SH-SY5Y (cell line): ENCODE measurements around the gene TSHB.

Experiments used
- GATA2 ChIP-seq: IDR thresholded peaks from 2 replicates; pipeline ENCODE4 v1.6.1; 2011; ENCODE audit warnings: mild to moderate bottlenecking, low read depth, low read length
- GATA3 ChIP-seq: IDR thresholded peaks from 2 replicates; pipeline ENCODE4 v1.6.1; 2011; ENCODE audit warnings: low read depth, mild to moderate bottlenecking, low read length, moderate library complexity

The TSHB gene

DNA sequence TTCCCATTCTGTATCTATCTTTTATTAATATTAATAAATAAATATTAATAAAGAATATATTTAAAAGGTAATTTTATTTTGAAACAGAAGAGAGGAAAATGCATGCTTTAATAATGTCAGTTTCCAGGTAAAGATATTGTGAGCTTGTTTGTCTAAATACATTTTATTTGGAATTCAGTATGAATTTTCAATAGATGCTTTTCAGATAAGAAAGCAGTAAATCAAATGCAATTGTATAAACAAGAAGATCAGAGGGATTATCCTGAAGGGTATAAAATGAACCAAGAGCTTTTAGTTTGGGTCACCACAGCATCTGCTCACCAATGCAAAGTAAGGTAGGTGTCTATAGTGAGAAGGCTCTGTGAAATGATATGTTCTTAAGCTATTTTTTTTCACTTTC lies at the start of gene TSHB:
Gene TSHB, plus strand, starts transcription at position 301 of the 400 bp plus-strand sequence. CDS start 3,537 bp downstream, outside the sequence.
- TF ChIP-seq GATA2 (no peak), GATA3 (no peak)

DNA sequence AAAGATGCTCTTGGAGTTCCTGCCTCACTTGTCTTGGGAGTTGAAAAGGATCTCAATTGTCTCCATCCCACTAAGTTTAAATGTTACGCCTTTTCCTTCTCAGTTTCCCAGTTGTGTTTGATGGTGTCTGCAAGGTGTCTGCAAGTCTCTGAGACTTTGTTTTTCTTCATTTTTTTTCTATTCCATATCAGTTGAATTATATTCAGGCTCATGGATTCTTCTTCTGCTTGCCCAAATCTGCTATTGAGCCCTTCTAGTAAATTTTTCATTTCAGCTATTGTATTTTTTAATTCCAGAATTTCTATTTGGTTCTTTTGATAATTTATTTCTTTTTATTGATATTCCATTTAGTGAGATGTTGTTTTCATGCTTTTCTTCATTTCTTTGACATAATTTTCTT lies 47.4 kb upstream of the TSHB start:
- TF ChIP-seq GATA2, result no peak
- TF ChIP-seq GATA3, result no peak

- TF ChIP-seq GATA2, result no peak
- TF ChIP-seq GATA3, result no peak
Observed at GRCh38 chr1:114986286-114986685, 43.3 kb upstream of the TSHB start.

- TF ChIP-seq GATA3 (no peak), GATA2 (no peak)
Observed at GRCh38 chr1:114988095-114988494, 41.5 kb upstream of the TSHB start.

- TF ChIP-seq GATA3, result no peak
- no peak for TF ChIP-seq GATA2
Observed at GRCh38 chr1:114997510-114998289, 31.9 kb upstream of the TSHB start.

DNA sequence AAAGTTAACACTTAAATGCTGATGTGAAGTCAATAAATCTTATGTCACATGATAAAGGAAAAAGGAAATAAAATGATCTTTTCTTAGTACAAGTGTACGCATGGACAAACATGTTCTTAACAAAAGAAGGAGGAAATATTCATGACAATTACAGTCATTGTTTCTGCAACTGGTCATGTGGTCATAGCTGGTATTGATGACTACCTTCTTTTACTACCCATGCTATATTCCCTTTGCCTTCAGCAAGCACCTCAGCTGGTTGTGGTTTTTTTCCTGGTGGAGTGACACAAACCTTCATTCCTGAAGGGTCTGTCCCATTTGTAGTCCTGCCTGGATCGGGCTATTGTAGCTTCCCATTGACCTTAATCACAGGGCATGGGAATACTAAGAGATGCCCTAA lies 23.4 kb upstream of the TSHB start:
- no peak for TF ChIP-seq GATA2
- TF ChIP-seq GATA3, result no peak

DNA sequence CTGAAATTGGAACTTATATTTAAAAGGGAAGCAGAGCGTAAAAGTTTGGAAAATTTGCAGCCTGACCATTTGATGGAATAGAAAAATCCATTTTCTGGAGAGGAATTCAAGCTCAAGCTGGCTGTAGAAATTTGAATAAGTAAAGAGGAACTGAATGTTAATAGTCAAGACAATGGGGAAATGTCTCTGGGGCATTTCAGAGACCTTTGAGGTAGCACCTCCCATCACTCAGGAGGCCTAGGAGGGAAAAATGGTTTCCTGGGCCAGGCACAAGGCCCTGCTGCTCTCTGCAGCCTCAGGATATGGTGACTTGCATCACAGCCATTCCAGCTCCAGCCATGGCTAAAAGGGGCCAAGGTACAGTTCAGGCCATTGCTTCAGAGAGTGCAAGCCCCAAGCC lies 17.6 kb upstream of the TSHB start:
- no peak for TF ChIP-seq GATA2
- no peak for TF ChIP-seq GATA3

DNA sequence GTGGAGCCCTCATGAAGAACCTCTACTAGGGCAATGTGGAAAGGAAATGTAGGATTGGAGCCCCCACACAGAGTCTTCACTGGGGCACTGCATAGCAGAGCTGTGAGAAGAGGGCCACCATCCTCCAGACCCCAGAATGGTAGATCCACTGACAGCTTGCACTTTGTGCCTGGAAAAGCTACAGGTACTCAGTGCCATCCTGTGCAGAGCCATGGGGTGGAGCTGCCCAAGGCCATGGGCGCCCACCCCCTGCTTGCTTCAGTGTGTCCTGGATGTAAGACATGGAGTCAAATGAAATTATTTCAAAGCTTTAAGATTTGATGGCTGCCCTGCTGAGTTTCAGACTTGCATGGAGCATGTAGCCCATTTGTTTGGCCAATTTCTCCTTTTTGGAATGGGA lies 17.2 kb upstream of the TSHB start:
- no peak for TF ChIP-seq GATA3
- TF ChIP-seq GATA2, result no peak

DNA sequence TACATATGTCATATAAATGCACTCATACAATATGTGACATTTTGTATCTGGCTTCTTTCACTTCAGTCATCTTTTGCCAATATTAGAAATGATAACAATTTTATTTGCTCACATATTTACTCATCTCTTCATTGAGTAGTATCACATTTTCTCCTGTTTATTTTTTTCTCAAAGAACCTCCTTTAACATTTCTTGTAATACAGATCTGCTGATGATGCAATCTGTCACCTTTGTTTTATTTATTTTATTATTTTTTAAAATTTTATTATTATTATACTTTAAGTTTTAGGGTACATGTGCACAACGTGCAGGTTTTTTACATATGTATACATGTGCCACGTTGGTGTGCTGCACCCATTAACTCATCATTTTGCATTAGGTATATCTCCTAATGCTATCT lies 15.8 kb upstream of the TSHB start:
- TF ChIP-seq GATA3, result no peak
- no peak for TF ChIP-seq GATA2

DNA sequence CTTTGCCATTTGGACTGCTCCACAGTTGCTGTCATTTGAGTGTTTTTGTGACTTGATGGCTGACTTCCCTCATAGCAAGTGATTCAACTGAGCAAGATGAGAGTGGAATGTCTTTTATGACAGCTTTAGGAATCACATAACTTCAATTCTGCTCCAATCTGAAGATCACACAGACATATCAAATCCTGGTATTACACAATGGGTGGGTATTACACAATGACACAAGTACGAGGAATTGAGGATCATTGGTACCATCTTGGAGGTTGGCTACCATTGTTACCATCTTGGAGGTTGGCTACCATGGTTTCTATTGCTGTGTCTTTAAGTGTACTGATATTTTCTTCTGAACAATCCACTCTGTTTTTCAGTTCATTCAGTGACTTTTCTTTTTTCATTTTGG lies 8.5 kb upstream of the TSHB start:
- no peak for TF ChIP-seq GATA2
- TF ChIP-seq GATA3, result no peak

- TF ChIP-seq GATA3, result no peak
- TF ChIP-seq GATA2, result no peak
Observed at GRCh38 chr1:115023593-115023992, 6.0 kb upstream of the TSHB start.

- TF ChIP-seq GATA3, result no peak
- no peak for TF ChIP-seq GATA2
Observed at GRCh38 chr1:115031595-115031994, 2.0 kb downstream of the TSHB start.

DNA sequence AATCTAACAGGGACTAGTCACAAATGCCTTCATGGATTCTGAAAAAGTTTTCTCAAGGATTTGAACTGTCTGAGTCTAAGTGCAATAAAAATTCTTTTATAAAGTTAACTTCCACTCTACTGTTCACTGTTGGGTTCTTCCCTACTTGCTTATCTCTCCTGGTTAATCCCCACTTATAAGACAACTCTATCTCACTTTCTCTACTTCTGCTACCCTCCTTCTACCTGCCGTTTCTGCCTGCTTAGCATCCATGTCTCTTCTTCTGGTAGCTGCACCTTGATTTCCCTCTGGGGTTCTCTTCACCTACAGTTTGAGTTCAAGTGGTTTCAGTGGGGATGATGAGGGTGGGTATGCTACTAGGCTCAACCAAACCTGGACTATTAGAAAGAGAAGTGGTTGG lies 6.0 kb downstream of the TSHB start:
- TF ChIP-seq GATA2, result no peak
- TF ChIP-seq GATA3, result no peak

GRCh38 chr1:115036814-115037507 lies 7.3 kb downstream of the TSHB start:
- no peak for TF ChIP-seq GATA3
- TF ChIP-seq GATA2, result no peak

DNA sequence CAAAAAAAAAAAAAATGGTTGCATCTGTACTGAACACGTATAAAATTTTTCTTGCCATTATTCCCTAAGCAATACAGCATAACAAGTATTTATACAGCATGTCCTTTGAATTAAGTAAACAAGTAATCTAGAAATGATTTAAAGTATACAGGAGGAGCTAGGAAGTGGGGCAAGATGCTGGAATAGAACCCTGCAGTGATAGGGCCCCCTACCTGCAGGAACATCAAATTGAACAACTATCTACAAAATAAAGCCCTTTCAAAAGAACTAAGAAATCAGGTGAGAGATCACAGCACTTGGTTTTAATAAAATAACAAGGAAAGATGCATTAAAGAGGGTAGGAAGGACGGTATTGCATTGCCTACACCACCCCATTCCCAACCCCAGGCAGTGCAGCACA lies 10.9 kb downstream of the TSHB start:
- TF ChIP-seq GATA3, result no peak
- TF ChIP-seq GATA2, result no peak
